ENCODE results near the gene DPEP3.
"Not testable (repeated sequence)": the region's sequence is repeated elsewhere in the genome, so short reads cannot be mapped to it uniquely, and the experiment has no call there.

DPEP3 gene

DNA sequence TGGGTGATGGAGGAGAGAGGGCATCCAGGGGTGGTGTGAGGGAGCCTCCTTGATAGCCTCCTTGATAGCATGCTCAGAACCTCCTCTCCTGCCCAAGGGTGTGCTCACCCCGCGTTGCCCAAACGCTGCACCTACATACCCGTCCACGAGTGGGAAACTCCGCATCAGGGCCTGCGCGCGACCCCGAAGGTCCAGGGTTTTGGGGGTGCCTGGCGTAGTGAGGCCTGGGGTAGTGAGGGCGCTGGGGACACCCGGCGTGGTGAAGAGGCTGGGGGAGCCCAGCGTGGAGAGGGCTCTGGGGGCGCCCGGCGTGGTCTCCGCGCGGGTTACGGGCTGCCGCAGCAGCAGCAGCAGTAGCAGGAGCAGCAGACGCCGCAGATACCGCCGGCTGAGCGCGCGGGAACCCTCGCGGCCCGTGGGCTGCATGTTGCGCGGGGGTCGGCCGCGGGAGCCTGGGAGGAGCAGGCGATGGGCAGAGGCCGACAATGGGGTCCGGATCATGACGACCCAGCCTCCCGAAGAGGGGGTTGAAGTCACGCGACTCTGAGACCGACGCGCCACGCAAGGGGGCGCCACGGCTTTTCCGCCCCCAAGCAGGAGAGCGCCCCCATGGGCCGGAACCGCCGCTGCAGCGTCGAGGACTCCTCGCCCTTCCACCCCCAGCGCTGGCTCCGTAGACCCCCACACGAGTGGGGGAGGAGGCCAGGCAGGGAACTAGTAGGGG is at the start of gene DPEP3:
DPEP3 (minus strand) TSS at position 545 of the 724 bp plus-strand sequence; CDS start at position 426, 119 bp downstream.
- DNase-seq: no peak

DNA sequence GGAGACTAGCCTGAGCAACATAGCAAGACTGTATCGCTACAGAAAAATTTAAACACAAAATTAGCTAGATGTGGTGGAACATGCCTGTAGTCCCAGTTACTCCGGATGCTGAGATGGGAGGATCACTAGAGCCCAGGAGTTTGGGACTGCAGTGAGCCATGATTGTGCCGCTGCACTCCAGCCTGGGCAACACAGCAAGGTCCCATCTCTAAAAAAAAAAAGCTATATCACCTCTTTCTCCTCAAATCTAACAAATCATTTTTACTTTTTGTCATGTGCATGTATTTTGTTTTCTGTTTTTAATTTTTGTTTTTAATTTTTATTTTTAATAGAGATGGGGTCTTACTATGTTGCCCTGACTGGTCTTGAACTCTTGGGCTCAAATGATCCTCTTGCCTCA is 48.7 kb upstream of the DPEP3 start:
- DNase-seq: no peak

GRCh38 chr16:68022728-68023537 is 42.6 kb upstream of the DPEP3 start, which contains the start of the genes DDX28 and DUS2:
DDX28 (minus strand) TSS chr16:68023232; CDS start chr16:68023202, 30 bp downstream.
DUS2 (plus strand) TSS chr16:68023284; CDS start chr16:68038024, 14,740 bp downstream.
- DNase-seq: peak; percentile 96

GRCh38 chr16:68022278-68022727 is 42.0 kb upstream of the DPEP3 start:
- no peak for DNase-seq

DNA sequence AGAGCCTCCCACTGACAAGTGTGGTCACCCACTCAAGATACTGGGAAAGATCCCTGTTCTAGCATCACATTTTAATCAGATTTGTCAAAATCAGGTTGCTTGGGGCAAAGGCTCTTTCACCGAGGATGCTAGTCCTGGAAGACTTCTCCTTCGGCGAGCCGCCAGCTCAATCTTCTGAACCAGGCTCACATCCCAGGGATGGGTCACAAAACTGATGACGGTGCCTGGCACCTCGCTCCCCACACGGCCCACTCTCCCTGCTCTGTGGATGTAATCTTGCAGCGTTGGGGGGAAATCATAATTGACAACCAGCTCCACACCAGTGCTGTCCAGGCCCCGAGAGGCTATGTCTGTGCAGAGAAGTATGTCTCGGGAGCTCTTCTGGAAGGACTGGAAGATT is 41.2 kb upstream of the DPEP3 start:
- no peak for DNase-seq

GRCh38 chr16:68019167-68019680 is 38.9 kb upstream of the DPEP3 start:
- no peak for DNase-seq

- DNase-seq: no peak
Observed at GRCh38 chr16:68015681-68016080, 35.4 kb upstream of the DPEP3 start, which contains the start of gene DPEP2NB. DPEP2NB (minus strand) TSS chr16:68015911; CDS start chr16:68015770, 141 bp downstream.

GRCh38 chr16:68013440-68013839 is 33.1 kb upstream of the DPEP3 start:
- no peak for DNase-seq

DNA sequence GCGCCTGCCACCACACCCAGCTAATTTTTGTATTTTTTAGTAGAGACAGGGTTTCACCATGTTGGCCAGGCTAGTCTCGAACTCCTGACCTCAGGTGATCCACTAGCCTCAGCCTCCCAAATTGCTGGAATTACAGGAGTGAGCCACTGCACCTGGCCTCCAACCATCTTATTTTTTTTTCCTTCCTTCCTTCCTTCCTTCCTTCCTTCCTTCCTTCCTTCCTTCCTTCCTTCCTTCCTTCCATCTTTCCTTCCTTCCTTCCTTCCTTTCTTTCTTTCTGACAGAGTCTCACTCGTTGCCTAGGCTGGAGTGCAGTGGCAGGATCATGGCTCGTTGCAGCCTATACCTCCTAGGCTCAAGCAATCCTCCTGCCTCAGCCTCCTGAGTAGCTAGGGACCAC is 29.6 kb upstream of the DPEP3 start:
- not testable (repeated sequence) for DNase-seq

DNA sequence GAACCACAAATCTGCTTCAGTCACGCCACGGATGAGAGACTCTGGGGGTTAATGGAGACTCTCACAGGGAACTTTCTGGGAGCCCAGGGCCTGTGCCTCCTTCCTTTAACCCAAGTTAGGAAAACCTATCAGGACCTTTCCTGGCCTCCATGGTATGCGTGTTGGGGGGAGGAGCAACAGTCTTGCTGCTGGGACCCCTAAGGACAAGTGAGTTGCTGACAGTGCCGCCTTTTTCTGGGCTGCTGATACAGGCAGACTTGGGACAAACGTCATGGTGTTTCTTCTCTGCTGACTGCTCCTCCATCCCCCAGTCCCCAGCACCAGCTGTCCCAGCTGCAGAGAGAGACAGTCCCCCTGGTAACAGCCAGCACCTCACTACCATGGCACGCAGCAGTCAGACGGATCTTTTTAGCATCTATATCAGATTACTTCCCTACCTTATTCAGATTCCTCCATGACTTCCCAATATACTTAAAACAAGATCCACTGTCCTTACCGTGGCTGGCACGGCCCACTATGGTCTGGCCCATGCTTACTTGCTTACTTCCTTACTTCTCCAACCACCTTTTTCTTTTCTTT is 28.9 kb upstream of the DPEP3 start:
- no peak for DNase-seq

GRCh38 chr16:68005786-68006286 is 25.5 kb upstream of the DPEP3 start:
- no peak for DNase-seq

DNA sequence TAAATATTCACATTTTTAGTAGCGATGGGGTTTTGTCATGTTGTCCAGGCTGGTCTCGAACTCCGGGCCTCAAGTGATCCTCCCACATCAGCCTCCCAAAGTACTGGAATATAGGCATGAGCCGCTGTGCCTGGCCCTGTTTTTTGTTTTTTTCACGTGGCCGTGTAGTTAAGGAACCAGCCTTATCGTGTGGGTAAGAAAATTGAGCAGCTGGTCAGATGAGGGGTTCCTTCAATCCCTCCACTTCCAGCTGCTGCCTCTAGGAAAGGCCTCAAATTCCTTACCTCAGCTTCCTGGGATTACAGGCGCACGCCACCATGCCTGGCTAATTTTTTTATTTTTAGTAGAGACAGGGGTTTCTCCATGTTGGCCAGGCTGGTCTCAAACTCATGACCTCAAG is 24.9 kb upstream of the DPEP3 start:
- no peak for DNase-seq

GRCh38 chr16:68003031-68003430 is 22.7 kb upstream of the DPEP3 start:
- DNase-seq: no peak

- DNase-seq: no peak
Observed at GRCh38 chr16:68000450-68000849, 20.2 kb upstream of the DPEP3 start.

DNA sequence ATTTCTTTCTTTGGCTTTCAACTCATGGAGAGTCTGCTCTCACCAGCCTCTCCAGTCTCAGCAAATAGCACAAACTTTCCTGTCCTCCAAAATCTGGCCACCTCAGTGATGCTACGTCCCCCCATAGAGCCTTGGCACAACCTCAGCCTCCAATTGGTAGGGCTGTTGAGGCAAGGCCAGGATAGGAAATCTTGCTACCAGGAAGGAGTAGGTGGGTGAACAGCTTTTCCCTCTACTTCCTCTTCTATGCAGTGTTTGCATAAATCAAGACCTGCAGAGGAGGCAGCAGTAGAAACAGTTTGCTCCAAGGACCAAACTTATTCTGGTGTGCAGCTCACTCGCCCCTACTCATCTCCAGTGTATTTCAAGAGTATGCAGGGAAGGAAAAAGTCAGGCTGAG is 19.7 kb upstream of the DPEP3 start:
- no peak for DNase-seq

DNA sequence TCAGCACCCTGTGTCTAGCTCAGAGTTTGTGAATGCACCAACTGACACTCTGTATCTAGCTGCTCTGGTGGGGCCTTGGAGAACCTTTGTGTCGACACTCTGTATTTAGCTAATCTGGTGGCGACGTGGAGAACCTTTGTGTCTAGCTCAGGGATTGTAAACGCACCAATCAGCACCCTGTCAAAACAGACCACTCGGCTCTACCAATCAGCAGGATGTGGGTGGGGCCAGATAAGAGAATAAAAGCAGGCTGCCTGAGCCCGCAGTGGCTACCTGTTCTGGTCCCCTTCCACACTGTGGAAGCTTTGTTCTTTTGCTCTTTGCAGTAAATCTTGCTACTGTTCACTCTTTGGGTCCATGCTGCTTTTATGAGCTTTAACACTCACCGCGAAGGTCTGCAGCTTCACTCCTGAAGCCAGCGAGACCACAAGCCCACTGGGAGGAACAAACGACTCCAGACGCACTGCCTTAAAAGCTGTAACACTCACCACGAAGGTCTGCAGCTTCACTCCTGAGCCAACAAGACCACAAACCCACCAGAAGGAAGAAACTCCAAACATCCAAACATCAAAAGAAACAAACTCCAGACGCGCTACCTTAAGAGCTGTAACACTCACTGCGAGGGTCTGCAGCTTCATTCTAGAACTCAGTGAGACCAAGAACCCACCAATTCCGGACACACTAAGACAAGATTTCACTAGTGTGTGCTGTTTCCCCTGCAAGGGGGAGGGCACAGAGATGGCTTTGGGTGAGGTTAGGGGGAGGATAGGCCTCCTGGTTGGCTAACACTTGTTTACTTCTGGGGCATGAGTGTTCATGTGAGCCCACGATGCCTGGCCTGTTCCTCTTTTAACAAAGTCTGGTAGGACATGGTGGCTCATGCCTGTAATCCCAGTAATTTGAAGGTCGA is 18.7 kb upstream of the DPEP3 start, which contains the start of gene DPEP2:
DPEP2 (minus strand) TSS at position 706 of the 910 bp plus-strand sequence. CDS start 6,272 bp downstream, outside the sequence.
- DNase-seq: peak; percentile 62

- not testable (repeated sequence) for DNase-seq
Observed at GRCh38 chr16:67998231-67998778, 18.0 kb upstream of the DPEP3 start.

DNA sequence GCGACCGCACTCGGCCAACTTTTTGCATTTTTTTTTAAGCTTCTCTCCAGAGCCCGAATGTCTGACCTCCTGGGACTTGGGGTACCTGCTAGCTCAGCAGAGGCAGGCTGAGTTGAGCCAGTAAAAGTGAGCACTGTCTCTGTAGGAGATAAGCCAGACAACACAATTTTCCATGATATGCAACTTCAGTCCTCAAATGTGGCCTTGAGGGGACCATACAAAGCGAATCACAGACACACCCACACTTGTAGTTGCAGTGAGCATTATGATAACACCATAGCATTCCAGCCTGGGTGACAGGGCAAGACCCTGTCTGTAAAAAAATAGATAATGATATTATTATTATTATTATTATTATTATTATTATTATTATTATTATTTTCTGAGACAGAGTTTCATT is 16.4 kb upstream of the DPEP3 start:
- DNase-seq: no peak

DNA sequence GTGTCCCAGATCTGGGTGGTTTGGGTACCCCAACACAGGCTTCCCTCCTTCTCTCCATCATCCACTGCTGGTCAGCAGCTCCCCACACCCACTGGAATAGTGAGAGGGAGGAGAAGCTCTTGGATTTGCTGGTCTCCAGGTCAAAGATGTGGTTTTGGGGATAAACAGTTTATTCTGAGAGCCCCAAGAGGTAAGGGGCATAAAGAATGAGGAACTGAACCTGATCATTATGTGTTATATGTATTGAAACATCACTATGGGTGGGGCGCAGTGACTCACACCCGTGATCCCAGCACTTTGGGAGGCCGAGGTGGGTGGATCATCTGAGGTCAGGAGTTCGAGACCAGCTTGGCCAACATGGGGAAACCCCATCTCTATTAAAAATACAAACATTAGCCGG is 15.1 kb upstream of the DPEP3 start:
- peak; percentile 51 for DNase-seq

DNA sequence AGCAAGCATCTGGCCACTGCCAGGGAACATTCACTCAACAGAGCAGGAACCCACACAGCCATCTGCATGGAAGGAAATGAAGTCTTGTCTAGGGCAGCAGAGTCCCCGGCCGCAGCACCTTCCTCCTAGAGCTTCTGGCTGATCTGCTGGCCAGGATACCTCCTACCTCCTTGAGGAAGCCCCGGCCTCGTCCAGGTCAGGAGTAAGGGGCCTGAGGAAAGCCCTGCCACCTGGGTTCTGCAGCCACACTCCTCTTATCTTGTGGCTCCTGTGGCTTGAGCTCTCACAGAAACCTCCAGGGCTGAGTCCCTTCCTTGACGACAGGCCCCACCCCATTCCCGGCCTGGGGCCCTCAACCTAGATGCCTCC is 13.7 kb upstream of the DPEP3 start:
- not testable (repeated sequence) for DNase-seq

Measured in activated CD4-positive, alpha-beta T cell treated with anti-CD3 and anti-CD28 coated beads for 48 hours (primary cell).